Activated B cell treated with CpG ODN at 0.5 μM for 24 hours (primary cell): ENCODE measurements around the gene CSNK1D. TPM values are rescaled to one million over a fixed set of nuclear protein-coding genes. Genes with fewer than 3 reads are reported as not detected.

Source experiments
- ATAC-seq: fragments of 200-7000 bp; cut with Tn5 transposase; one replicate; pipeline ENCODE4 v1.10.0; 2021; ENCODE audit warnings: low read depth, mild to moderate bottlenecking, moderate library complexity
- CTCF ChIA-PET: fragments of 350-600 bp; sonication (Branson Sonifier 250); formaldehyde crosslinking; loops from one replicate; lab custom pipeline; 2021; ENCODE audit warnings: antibody characterized with exemption; lab: Charles Lee
- POLR2A ChIA-PET: fragments of 350-600 bp; sonication (Branson Sonifier 250); formaldehyde crosslinking; loops from one replicate; lab custom pipeline; 2021; ENCODE audit warnings: antibody characterized with exemption; lab: Charles Lee
- DNase-seq: peaks from one replicate; pipeline ENCODE4 v3.0.0; 2022
- H3K27ac Mint-ChIP-seq: one replicate; pipeline ENCODE4 v1.8.0; 2020; ENCODE audit warnings: mixed read lengths
- H3K27me3 Mint-ChIP-seq: one replicate; pipeline ENCODE4 v1.8.0; 2021; ENCODE audit warnings: mixed read lengths
- H3K36me3 Mint-ChIP-seq: one replicate; pipeline ENCODE4 v1.8.0; 2021; ENCODE audit warnings: low read depth, mixed read lengths
- H3K4me1 Mint-ChIP-seq: one replicate; pipeline ENCODE4 v1.8.0; 2021; ENCODE audit warnings: mixed read lengths
- H3K4me3 Mint-ChIP-seq: one replicate; pipeline ENCODE4 v1.8.0; 2020; ENCODE audit warnings: mild to moderate bottlenecking, mixed read lengths
- H3K9me3 Mint-ChIP-seq: one replicate; pipeline ENCODE4 v1.8.0; 2020; ENCODE audit warnings: mixed read lengths
- intact Hi-C: fragments of 100-400 bp; cut with micrococcal nuclease; formaldehyde crosslinking; loops from one replicate; pipeline ENCODE4 v1.15.1; 2024
- total RNA-seq: library from RNA; stranded (reverse); gene quantifications from 2 replicates; pipeline ENCODE4 v1.2.3, GENCODE V29; 2022
- TF ChIP-seq, protein P1 (sequence below): fragments of 200-600 bp; IDR thresholded peaks from one replicate; pipeline ENCODE4 v1.8.0; 2022; ENCODE audit warnings: antibody characterized with exemption, mild to moderate bottlenecking

CSNK1D gene
- total RNA-seq, 1 donor from 2014 or later = 170 TPM

DNA sequence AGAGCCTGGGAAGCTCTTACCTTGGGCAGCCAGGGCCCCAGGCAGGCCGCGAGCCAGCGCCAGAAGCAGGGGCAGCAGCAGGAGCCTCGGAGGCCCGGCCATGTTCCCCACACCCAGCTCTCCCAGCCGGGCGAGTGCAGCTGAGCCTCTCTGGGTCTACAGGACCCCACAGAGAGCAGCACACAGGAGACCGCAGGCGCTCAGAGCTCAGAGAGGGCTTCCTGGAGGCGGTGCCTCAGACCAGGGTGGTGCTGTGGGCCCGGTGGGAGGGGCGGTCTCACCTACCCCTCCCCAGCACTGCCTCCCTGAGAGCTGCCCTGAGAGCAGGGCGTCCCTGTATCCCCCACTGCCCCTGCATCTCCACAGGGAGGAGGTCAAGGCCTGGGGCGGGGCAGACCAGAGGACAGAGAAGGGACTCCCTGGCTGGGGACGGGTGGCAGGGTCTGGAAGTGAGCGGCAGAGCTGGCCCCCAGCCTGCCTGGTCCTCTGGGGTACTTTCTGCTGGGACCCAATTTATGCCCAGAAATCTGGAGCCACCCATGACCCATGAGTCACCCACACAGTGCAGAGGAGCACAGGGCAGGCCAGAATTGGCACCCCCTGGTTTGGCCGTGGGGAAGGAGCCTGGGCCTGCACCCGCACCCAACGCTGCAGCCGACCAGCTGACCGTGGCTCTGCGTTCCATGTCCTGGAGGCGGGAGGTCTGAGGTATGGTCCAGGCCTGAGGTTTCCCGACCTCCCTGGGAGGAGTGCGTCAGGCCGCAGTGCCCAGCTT lies 44.1 kb upstream of the CSNK1D start, which contains the start of gene CD7:
CD7 (minus strand) TSS at position 215 of the 775 bp plus-strand sequence; CDS start at position 102, 113 bp downstream.
- no peak for ATAC-seq
- ChIA-PET POLR2A (interaction anchor here (1.5 kb wide), 1 partner anchor 20 kb away, joined by 11 read pairs; no protein-coding TSS in a partner anchor), CTCF (no interaction called here)
- no peak for DNase-seq
- H3K27me3 Mint-ChIP-seq = peaks cover 16% of the 10 kb centered on the region
- H3K27ac Mint-ChIP-seq = no peak within 1 kb of the TSS
- no peak within 1 kb of the TSS for H3K4me3 Mint-ChIP-seq
- no peaks in the 10 kb centered on the region for H3K9me3 Mint-ChIP-seq
- H3K36me3 Mint-ChIP-seq = no peaks in the 10 kb centered on the region
- peaks cover 21% of the 10 kb centered on the region for H3K4me1 Mint-ChIP-seq
- TF ChIP-seq, protein P1, sequence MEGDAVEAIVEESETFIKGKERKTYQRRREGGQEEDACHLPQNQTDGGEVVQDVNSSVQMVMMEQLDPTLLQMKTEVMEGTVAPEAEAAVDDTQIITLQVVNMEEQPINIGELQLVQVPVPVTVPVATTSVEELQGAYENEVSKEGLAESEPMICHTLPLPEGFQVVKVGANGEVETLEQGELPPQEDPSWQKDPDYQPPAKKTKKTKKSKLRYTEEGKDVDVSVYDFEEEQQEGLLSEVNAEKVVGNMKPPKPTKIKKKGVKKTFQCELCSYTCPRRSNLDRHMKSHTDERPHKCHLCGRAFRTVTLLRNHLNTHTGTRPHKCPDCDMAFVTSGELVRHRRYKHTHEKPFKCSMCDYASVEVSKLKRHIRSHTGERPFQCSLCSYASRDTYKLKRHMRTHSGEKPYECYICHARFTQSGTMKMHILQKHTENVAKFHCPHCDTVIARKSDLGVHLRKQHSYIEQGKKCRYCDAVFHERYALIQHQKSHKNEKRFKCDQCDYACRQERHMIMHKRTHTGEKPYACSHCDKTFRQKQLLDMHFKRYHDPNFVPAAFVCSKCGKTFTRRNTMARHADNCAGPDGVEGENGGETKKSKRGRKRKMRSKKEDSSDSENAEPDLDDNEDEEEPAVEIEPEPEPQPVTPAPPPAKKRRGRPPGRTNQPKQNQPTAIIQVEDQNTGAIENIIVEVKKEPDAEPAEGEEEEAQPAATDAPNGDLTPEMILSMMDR = no peak
- intact Hi-C loops = no loop called here

DNA sequence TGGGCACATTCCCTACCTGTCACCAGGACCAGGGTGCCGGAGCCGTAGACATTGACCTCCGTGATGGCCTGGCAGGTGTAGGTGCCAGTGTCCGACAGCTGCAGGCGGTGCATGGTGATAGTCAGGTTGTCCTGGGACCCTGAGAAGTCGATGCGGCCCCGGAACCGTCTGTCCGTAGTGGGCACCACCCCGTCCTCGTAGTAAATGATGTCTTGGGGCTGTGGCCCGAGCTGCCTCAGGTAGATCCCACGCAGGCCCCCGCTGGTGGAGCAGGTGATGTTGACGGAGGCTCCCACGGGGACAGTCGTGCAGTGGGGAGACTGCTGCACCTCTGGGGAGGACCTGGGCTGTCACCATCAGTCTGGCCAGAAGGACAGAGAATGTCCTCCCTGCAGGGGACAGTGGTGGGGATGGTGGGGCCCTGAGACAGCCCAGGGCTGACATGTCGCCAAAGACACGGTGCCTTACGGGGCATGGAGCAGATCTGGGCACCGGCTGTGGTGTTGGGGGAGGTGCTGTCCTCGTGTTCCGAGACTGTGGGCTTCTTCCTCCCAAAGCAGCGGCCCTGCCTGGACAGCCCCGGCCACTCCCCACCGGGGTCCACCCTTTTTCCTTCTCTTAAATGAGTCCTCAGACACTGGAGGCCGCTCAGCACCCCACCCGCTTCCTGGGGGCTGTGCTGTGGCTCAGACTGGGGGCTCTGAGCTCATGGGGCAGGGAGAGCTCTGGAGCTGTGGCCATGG lies 43.3 kb upstream of the CSNK1D start:
- DNase-seq (no peak), ATAC-seq (no peak)
- intact Hi-C loops = no loop called here
- Mint-ChIP-seq H3K9me3 (no peaks in the 10 kb centered on the region), H3K4me3 (no peak overlapping the region), H3K27ac (no peak overlapping the region), H3K4me1 (peaks cover 21% of the 10 kb centered on the region), H3K27me3 (peaks cover 16% of the 10 kb centered on the region), H3K36me3 (no peaks in the 10 kb centered on the region)
- POLR2A ChIA-PET = interaction anchor here (1.5 kb wide), 1 partner anchor 19 kb away, joined by 11 read pairs; no protein-coding TSS in a partner anchor
- CTCF ChIA-PET = no interaction called here
- TF ChIP-seq, protein P1 = no peak

DNA sequence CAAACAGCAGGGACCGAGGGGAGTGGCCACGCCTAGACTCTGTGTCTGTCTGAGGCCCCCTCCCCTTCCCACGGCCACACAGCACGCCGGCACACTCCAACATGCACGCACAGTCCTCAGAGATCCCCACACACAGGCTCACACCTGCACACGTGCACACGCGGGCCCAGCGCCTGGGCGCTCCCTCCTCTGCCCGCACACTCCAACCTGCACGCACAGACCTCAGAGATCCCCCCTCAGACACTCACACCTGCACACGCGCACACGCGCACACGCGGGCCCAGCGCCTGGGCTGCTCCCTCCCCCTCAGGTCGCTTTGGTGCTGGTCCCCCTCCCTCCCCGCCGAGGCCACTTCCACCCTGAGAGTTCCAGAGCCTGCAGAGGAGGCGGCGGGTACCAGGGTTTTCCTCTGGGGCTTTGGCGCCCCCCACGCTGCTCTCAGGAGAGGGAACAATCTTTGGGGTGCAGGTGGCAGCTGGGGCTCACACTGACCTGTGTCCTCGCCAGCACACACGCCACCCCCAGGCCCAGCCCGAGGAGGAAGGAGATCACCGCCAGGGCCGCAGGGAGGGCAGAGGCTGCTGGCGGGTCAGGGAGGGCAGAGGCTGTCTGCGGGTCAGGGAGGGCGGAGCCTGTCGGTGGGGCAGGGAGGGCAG lies 42.3 kb upstream of the CSNK1D start:
- POLR2A ChIA-PET = no interaction called here
- Mint-ChIP-seq H3K9me3 (no peaks in the 10 kb centered on the region), H3K27me3 (peaks cover 19% of the 10 kb centered on the region), H3K36me3 (no peaks in the 10 kb centered on the region), H3K4me1 (peaks cover 18% of the 10 kb centered on the region), H3K4me3 (peak overlapping the region; percentile 32), H3K27ac (no peak overlapping the region)
- ATAC-seq (peak; percentile 37), DNase-seq (no peak)
- TF ChIP-seq, protein P1 = no peak
- CTCF ChIA-PET = no interaction called here
- intact Hi-C loops = no loop called here

DNA sequence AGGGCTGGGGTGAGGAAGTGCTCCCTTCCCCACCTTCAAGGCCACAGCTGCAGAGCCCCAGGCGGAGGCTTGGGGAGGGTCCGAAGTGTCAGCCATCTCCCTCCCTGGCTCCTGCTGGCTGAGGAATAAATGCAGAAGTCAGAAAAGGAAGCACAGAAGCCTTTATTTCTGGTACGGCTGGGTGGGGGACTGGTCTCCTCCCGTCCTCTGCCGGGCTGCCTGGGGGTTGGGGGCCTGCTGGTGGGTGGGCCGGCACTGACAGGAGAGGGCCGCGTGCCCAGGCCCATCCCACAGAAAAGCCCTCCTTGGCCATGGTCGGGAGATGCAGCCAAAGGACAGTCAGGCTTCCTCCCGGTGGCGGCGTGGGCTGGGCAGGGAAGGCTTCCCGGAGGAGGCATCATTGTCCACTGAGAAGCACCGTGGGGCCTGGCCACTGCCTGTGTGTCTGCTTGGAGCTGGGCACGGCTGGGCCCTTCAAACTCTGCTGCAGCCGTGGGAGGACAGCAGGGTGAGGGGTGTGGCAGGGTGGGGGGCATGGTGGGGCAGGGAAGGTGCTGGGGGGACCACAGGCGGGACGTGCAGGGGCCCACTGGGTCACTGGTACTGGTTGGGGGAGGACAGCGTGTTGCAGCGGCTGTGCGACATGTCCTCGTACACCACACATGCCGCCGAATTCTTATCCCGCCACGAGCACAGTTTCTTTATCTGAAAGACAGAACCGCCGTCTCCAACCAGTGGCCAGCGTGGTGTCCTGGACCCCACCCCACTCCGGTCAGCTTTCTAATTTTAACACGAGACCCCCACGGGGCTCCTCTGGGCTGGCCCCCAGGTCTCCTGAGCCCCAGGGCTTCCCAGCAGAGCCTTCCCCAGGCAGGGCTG lies 41.5 kb upstream of the CSNK1D start:
- Mint-ChIP-seq H3K4me3 (no peak overlapping the region), H3K4me1 (peaks cover 18% of the 10 kb centered on the region), H3K27me3 (peaks cover 23% of the 10 kb centered on the region), H3K9me3 (no peaks in the 10 kb centered on the region), H3K27ac (no peak overlapping the region), H3K36me3 (no peaks in the 10 kb centered on the region)
- no peak for ATAC-seq
- ChIA-PET CTCF (no interaction called here), POLR2A (no interaction called here)
- intact Hi-C loops = no loop called here
- TF ChIP-seq, protein P1 = no peak
- no peak for DNase-seq
